H9 (cell line): ENCODE measurements around the gene GGA1. TPM values are rescaled to one million over a fixed set of nuclear protein-coding genes. Genes with fewer than 3 reads are reported as not detected.
A peak's percentile ranks its signal among the peaks of the same experiment; 100 is the strongest.

Experiments used
- DNase-seq: peaks from one replicate; pipeline ENCODE4 v3.0.0-alpha.2; 2017
- H2AFZ ChIP-seq: one replicate; pipeline ENCODE4 v1.6.1; 2013; ENCODE audit warnings: mild to moderate bottlenecking, low read length, control low read depth, moderate library complexity
- H2AK5ac ChIP-seq: 2 replicates; pipeline ENCODE4 v1.6.1; 2013; ENCODE audit warnings: low read length, control low read depth, mixed read lengths; ENCODE audit not compliant: insufficient read length
- H2BK120ac ChIP-seq: one replicate; pipeline ENCODE4 v1.6.1; 2013; ENCODE audit warnings: low read depth, mild to moderate bottlenecking, low read length, control low read depth, inconsistent platforms; ENCODE audit not compliant: poor library complexity, severe bottlenecking
- H2BK12ac ChIP-seq: 2 replicates; pipeline ENCODE4 v1.6.1; 2013; ENCODE audit warnings: low read length, control low read depth, mixed read lengths, low read depth; ENCODE audit not compliant: insufficient read length
- H2BK15ac ChIP-seq: 2 replicates; pipeline ENCODE4 v1.6.1; 2013; ENCODE audit warnings: low read depth, low read length, control low read depth
- H2BK20ac ChIP-seq: one replicate; pipeline ENCODE4 v1.6.1; 2013; ENCODE audit warnings: low read depth, mild to moderate bottlenecking, low read length, control low read depth, inconsistent platforms; ENCODE audit not compliant: poor library complexity, severe bottlenecking
- H2BK5ac ChIP-seq: 2 replicates; pipeline ENCODE4 v1.6.1; 2013; ENCODE audit warnings: low read length, control low read depth, mixed read lengths; ENCODE audit not compliant: insufficient read length
- H3K14ac ChIP-seq: 2 replicates; pipeline ENCODE4 v1.6.1; 2013; ENCODE audit warnings: low read length, control low read depth; ENCODE audit not compliant: insufficient read depth
- H3K18ac ChIP-seq: 2 replicates; pipeline ENCODE4 v1.6.1; 2013; ENCODE audit warnings: low read depth, mild to moderate bottlenecking, mixed read lengths, low read length, control low read depth; ENCODE audit not compliant: insufficient read length
- H3K23ac ChIP-seq: 2 replicates; pipeline ENCODE4 v1.6.1; 2013; ENCODE audit warnings: low read length, control low read depth, mixed read lengths, low read depth; ENCODE audit not compliant: insufficient read length
- H3K23me2 ChIP-seq: 2 replicates; pipeline ENCODE4 v1.6.1; 2013; ENCODE audit warnings: low read depth, mild to moderate bottlenecking, mixed read lengths, low read length, control low read depth; ENCODE audit not compliant: insufficient read length, poor library complexity, severe bottlenecking
- H3K27ac ChIP-seq: 2 replicates; pipeline ENCODE4 v1.5.1; 2013; ENCODE audit warnings: low read length, control low read depth, mixed read lengths, low read depth; ENCODE audit not compliant: insufficient read length
- H3K27me3 ChIP-seq: 2 replicates; pipeline ENCODE4 v1.6.1; 2013; ENCODE audit warnings: low read length, control low read depth, inconsistent platforms; ENCODE audit not compliant: insufficient read depth
- H3K4ac ChIP-seq: 2 replicates; pipeline ENCODE4 v1.6.1; 2013; ENCODE audit warnings: low read depth, mild to moderate bottlenecking, control low read depth, inconsistent platforms, low read length, moderate library complexity
- H3K4me1 ChIP-seq: 2 replicates; pipeline ENCODE4 v1.6.1; 2013; ENCODE audit warnings: low read length, control low read depth, inconsistent platforms; ENCODE audit not compliant: insufficient read depth
- H3K4me2 ChIP-seq: 2 replicates; pipeline ENCODE4 v1.6.1; 2013; ENCODE audit warnings: low read length, control low read depth, mixed read lengths; ENCODE audit not compliant: insufficient read length, insufficient read depth
- H3K56ac ChIP-seq: 2 replicates; pipeline ENCODE4 v1.6.1; 2013; ENCODE audit warnings: low read depth, mild to moderate bottlenecking, mixed read lengths, low read length, control low read depth; ENCODE audit not compliant: insufficient read length
- H3K79me1 ChIP-seq: 2 replicates; pipeline ENCODE4 v1.6.1; 2013; ENCODE audit warnings: low read depth, mild to moderate bottlenecking, moderate library complexity, low read length, control low read depth, inconsistent platforms; ENCODE audit not compliant: insufficient read depth, poor library complexity, severe bottlenecking
- H3K79me2 ChIP-seq: 2 replicates; pipeline ENCODE4 v1.6.1; 2013; ENCODE audit warnings: low read length, control low read depth, inconsistent platforms; ENCODE audit not compliant: insufficient read depth
- H3K9ac ChIP-seq: 2 replicates; pipeline ENCODE4 v1.6.1; 2013; ENCODE audit warnings: low read length, control low read depth, mixed read lengths; ENCODE audit not compliant: insufficient read length; ENCODE audit errors: extremely low read depth
- H3K9me3 ChIP-seq: one replicate; pipeline ENCODE4 v1.6.1; 2013; ENCODE audit warnings: low read depth, low read length, inconsistent platforms; ENCODE audit not compliant: control insufficient read depth
- H3T11ph ChIP-seq: one replicate; pipeline ENCODE4 v1.6.1; 2013; ENCODE audit warnings: mild to moderate bottlenecking, low read length, control low read depth, inconsistent platforms
- H4K20me1 ChIP-seq: one replicate; pipeline ENCODE4 v1.6.1; 2013; ENCODE audit not compliant: control insufficient read depth, insufficient read length, insufficient read depth
- H4K5ac ChIP-seq: 2 replicates; pipeline ENCODE4 v1.6.1; 2013; ENCODE audit warnings: low read depth, mild to moderate bottlenecking, mixed read lengths, low read length, control low read depth; ENCODE audit not compliant: insufficient read length
- H4K8ac ChIP-seq: replicated peaks from 2 replicates; pipeline ENCODE4 v1.6.1; 2013; ENCODE audit warnings: low read length, control low read depth, mixed read lengths, low read depth; ENCODE audit not compliant: insufficient read length
- H4K91ac ChIP-seq: 2 replicates; pipeline ENCODE4 v1.6.1; 2013; ENCODE audit warnings: low read depth, mild to moderate bottlenecking, moderate library complexity, mixed read lengths, low read length, control low read depth; ENCODE audit not compliant: insufficient read length
- H3K27ac Mint-ChIP-seq, 3 experiments: 2 replicates in 2 of 3; 3 replicates in 1 of 3; pipeline ENCODE4 v1.8.0; 2020 to 2021; ENCODE audit warnings: mixed read lengths in 3 of 3, mild to moderate bottlenecking in 1 of 3, moderate library complexity in 1 of 3
- H3K27me3 Mint-ChIP-seq: 2 replicates; pipeline ENCODE4 v1.8.0; 2021; ENCODE audit warnings: low read depth, mild to moderate bottlenecking, moderate library complexity, mixed read lengths
- H3K36me3 Mint-ChIP-seq, 3 experiments: 2 replicates in 2 of 3; 3 replicates in 1 of 3; pipeline ENCODE4 v1.8.0; 2020 to 2021; ENCODE audit warnings: low read depth in 3 of 3, mixed read lengths in 3 of 3; ENCODE audit not compliant: insufficient read depth in 1 of 3
- H3K4me1 Mint-ChIP-seq, 2 experiments: 2 replicates each; pipeline ENCODE4 v1.8.0; 2020; ENCODE audit warnings: mixed read lengths in 2 of 2
- H3K4me3 Mint-ChIP-seq, 2 experiments: 2 replicates in 1 of 2; 3 replicates in 1 of 2; pipeline ENCODE4 v1.8.0; 2020 to 2021; ENCODE audit warnings: mild to moderate bottlenecking in 2 of 2, mixed read lengths in 2 of 2, moderate library complexity in 1 of 2
- H3K9me3 Mint-ChIP-seq, 2 experiments: 2 replicates in 1 of 2; 3 replicates in 1 of 2; pipeline ENCODE4 v1.8.0; 2020; ENCODE audit warnings: mild to moderate bottlenecking in 2 of 2, mixed read lengths in 2 of 2, moderate library complexity in 1 of 2
- CTCF ChIP-seq: fragments of 200-600 bp; sonication (generic); conservative IDR thresholded peaks from 3 replicates; pipeline ENCODE4 v1.8.0; 2021; ENCODE audit warnings: antibody characterized with exemption, mild to moderate bottlenecking
- WGBS: extraction: QIAGEN DNeasy Blood & Tissue Kit; methylation state at CpG from one replicate; pipeline ENCODE4 v1.1.7; 2013; ENCODE audit warnings: missing lambda C conversion rate, low lambda C conversion rate, mixed read lengths; ENCODE audit not compliant: insufficient read length; ENCODE audit errors: extremely low coverage; 5-methylcytosine and 5-hydroxymethylcytosine counted together
- total RNA-seq: library from RNA; stranded (reverse); gene quantifications from 2 replicates; pipeline ENCODE4 v1.2.1, GENCODE V29; 2021

Gene GGA1
- total RNA-seq, 1 experiment from 2014 or later = 61.7 TPM

- no CpG with 5 or more reads among the region's 4 CpGs for WGBS
Measured at GRCh38 chr22:37570661-37570976, 38.0 kb upstream of the GGA1 start.

More at GRCh38 chr22:37570661-37570976, 38.0 kb upstream of the GGA1 start:
- no peak overlapping the region for H3K18ac ChIP-seq
- H4K20me1 ChIP-seq = no peaks in the 10 kb centered on the region
- Mint-ChIP-seq H3K27ac (no peak overlapping the region; a peak in 1 of 7 replicates), H3K27me3 (peaks cover 3% of the 10 kb centered on the region), H3K4me1 (peaks cover 22 to 27% of the 10 kb centered on the region in 2 experiments), H3K9me3 (no peaks in the 10 kb centered on the region; a peak in 1 of 5 replicates), H3K4me3 (no peak overlapping the region), H3K36me3 (peaks cover 0 to 12% (median 0%) of the 10 kb centered on the region in 3 experiments; a peak in 4 of 7 replicates)
- no peak overlapping the region for H3K9ac ChIP-seq
- H3K23ac ChIP-seq = no peak overlapping the region
- no peak overlapping the region for H3T11ph ChIP-seq
- H3K4me1 ChIP-seq = peaks cover 8% of the 10 kb centered on the region; the same call in 1 of the 2 replicates
- H2BK120ac ChIP-seq = no peak overlapping the region
- no peak overlapping the region for H3K4ac ChIP-seq
- H3K79me2 ChIP-seq = no peaks in the 10 kb centered on the region
- no peaks in the 10 kb centered on the region for H3K27me3 ChIP-seq
- H3K9me3 ChIP-seq = no peaks in the 10 kb centered on the region
- no peak overlapping the region for H3K4me2 ChIP-seq
- no peak overlapping the region for H4K5ac ChIP-seq
- no peak overlapping the region for H3K14ac ChIP-seq
- no peak overlapping the region for H2BK12ac ChIP-seq
- H2AK5ac ChIP-seq = no peak overlapping the region
- H3K56ac ChIP-seq = no peak overlapping the region
- no peak overlapping the region for H4K91ac ChIP-seq
- DNase-seq = peak; percentile 26
- no peak overlapping the region for H2BK15ac ChIP-seq
- no peak overlapping the region for H2AFZ ChIP-seq
- H3K23me2 ChIP-seq = no peaks in the 10 kb centered on the region
- no peak overlapping the region for H2BK20ac ChIP-seq
- no peak overlapping the region for H3K27ac ChIP-seq
- no peak overlapping the region for H2BK5ac ChIP-seq
- H4K8ac ChIP-seq = no peak overlapping the region
- H3K79me1 ChIP-seq = no peaks in the 10 kb centered on the region
- no peak for TF ChIP-seq CTCF
